ENCODE results near the gene RPS6KL1.

The RPS6KL1 gene

DNA sequence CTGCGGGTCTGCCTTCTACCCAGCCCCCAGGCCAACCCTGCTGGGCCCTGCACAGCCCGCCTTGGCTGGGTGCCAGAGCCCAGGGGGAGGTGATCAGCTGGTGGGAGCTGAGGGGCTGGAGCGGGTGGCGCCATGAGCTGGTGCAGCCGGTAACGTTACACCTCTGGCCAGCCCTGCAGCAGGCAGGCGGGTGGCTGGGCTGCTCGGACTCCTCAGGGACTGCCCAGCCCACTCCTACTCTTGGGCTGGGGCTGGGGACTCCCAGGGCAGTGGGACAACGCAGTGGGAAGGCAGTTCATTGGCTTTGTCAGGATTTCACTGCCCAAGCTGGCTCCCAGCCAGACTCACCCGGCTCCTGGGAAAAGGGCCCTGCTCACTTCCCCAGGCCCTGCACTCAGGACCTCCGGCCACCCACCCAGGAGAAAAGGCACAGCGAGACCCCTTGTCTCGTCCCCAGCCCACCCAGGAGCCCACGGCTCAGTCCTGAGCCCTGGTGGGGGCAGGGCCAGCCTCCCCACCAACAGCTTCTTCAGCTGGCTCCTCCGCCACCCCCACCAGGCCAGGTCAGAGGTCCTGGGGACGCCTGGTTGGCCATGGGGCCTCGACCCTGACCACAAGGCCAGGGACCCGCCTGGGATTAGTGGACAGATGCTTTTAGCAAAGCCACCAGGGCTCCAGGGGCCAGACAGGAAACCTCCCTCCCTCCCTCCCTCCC, 31.3 kb upstream of the RPS6KL1 start:
- H3K9me3 ChIP-seq (replicated peaks in 1 of 2; ENCODE audit: control insufficient read depth in 2 of 2, insufficient read depth in 1 of 2, low read depth in 1 of 2, low read length in 2 of 2) = no peaks in the 10 kb centered on the region
- DNase-seq (ENCODE audit: low spot score) = no peak
- no peak overlapping the region for H3K4me3 ChIP-seq (ENCODE audit: low read length in 2 of 2)
- peak overlapping the region; percentile 80 for H3K18ac ChIP-seq (ENCODE audit: low read length)
- peak overlapping the region; percentile 88 for H2AK5ac ChIP-seq (ENCODE audit: low read depth, low read length)
- H3K14ac ChIP-seq (ENCODE audit: low read length) = no peak overlapping the region
- H4K91ac ChIP-seq (ENCODE audit: low read depth, low read length, poor library complexity) = no peak overlapping the region
- H4K8ac ChIP-seq (ENCODE audit: low read depth, low read length) = no peak overlapping the region
- H2BK12ac ChIP-seq (ENCODE audit: low read length) = no peak overlapping the region
- H3K27ac ChIP-seq (replicated peaks; ENCODE audit: low read length) = no peak overlapping the region
- WGBS, 2 donors (ENCODE audit: extremely low coverage in 2 of 2, insufficient read length in 2 of 2, insufficient replicate concordance in 1 of 2) = no CpG with 5 or more reads among the region's 18 CpGs
- peaks cover 30 to 50% of the 10 kb centered on the region in 2 donors for H3K4me1 ChIP-seq (ENCODE audit: control insufficient read depth in 2 of 2, insufficient read depth in 1 of 2, low read depth in 1 of 2, low read length in 2 of 2)
- peak overlapping the region; percentile 75 for H2AFZ ChIP-seq (ENCODE audit: low read length)
- no peak overlapping the region for H2BK120ac ChIP-seq (ENCODE audit: low read depth, low read length)
- H3K4ac ChIP-seq (ENCODE audit: low read length) = no peak overlapping the region
- H3K4me2 ChIP-seq (ENCODE audit: insufficient read depth, low read length, poor library complexity, severe bottlenecking) = no peak overlapping the region
- peak overlapping the region; percentile 31 for H3K23ac ChIP-seq (ENCODE audit: low read depth, low read length, poor library complexity)
- H3K27me3 ChIP-seq (ENCODE audit: control insufficient read depth in 3 of 3, insufficient read depth in 3 of 3, low read depth in 1 of 3, low read length in 3 of 3) = peaks cover 0 to 11% (median 0%) of the 10 kb centered on the region in 3 experiments
- peaks cover 3% of the 10 kb centered on the region for H3K79me1 ChIP-seq (ENCODE audit: low read depth, low read length)
- no peak overlapping the region for H2BK5ac ChIP-seq (ENCODE audit: low read length)
- H3K9ac ChIP-seq (ENCODE audit: low read depth, low read length, poor library complexity) = no peak overlapping the region
- H2BK15ac ChIP-seq (ENCODE audit: low read length) = peak overlapping the region; percentile 72
- H3K36me3 ChIP-seq (replicated peaks in 1 of 2; ENCODE audit: control insufficient read depth in 2 of 2, insufficient read depth in 2 of 2, low read length in 2 of 2) = no peaks in the 10 kb centered on the region

DNA sequence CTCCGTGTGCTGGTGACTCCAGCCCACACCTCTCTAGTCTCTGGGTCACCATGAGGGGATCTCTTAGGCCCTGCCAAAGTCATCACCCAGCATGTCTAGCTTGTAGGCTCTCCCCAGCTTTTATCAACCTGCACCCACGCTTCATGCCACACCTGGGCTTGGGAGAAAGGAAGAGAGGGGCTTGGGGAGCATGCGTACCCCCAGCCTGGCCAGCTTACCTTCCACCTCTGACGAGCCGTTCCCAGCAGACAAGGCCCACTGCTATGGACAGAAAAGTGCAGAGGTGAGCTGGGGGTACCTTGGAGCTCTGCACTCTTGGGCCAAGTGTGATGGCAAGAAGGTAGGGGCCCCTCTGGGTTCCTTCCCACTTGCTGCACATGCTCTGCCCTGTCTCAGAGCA, 30.6 kb upstream of the RPS6KL1 start:
- Histone ChIP-seq H3K18ac (ENCODE audit: low read length) (peak overlapping the region; percentile 32), H3K23ac (ENCODE audit: low read depth, low read length, poor library complexity) (no peak overlapping the region), H3K9me3 (replicated peaks in 1 of 2; ENCODE audit: control insufficient read depth in 2 of 2, insufficient read depth in 1 of 2, low read depth in 1 of 2, low read length in 2 of 2) (no peaks in the 10 kb centered on the region), H3K4me2 (ENCODE audit: insufficient read depth, low read length, poor library complexity, severe bottlenecking) (no peak overlapping the region), H2BK12ac (ENCODE audit: low read length) (no peak overlapping the region), H3K79me1 (ENCODE audit: low read depth, low read length) (peaks cover 3% of the 10 kb centered on the region), H2BK120ac (ENCODE audit: low read depth, low read length) (no peak overlapping the region), H3K27ac (replicated peaks; ENCODE audit: low read length) (no peak overlapping the region), H4K91ac (ENCODE audit: low read depth, low read length, poor library complexity) (no peak overlapping the region), H3K4me3 (ENCODE audit: low read length in 2 of 2) (no peak overlapping the region), H2AFZ (ENCODE audit: low read length) (no peak overlapping the region), H3K4me1 (ENCODE audit: control insufficient read depth in 2 of 2, insufficient read depth in 1 of 2, low read depth in 1 of 2, low read length in 2 of 2) (peaks cover 30 to 50% of the 10 kb centered on the region in 2 donors), H3K36me3 (replicated peaks in 1 of 2; ENCODE audit: control insufficient read depth in 2 of 2, insufficient read depth in 2 of 2, low read length in 2 of 2) (no peaks in the 10 kb centered on the region), H3K27me3 (ENCODE audit: control insufficient read depth in 3 of 3, insufficient read depth in 3 of 3, low read depth in 1 of 3, low read length in 3 of 3) (peaks cover 0 to 11% (median 0%) of the 10 kb centered on the region in 3 experiments), H2BK5ac (ENCODE audit: low read length) (peak overlapping the region; percentile 9), H3K14ac (ENCODE audit: low read length) (no peak overlapping the region), H2BK15ac (ENCODE audit: low read length) (peak overlapping the region; percentile 16), H4K8ac (ENCODE audit: low read depth, low read length) (no peak overlapping the region), H3K4ac (ENCODE audit: low read length) (no peak overlapping the region), H3K9ac (ENCODE audit: low read depth, low read length, poor library complexity) (no peak overlapping the region), H2AK5ac (ENCODE audit: low read depth, low read length) (peak overlapping the region; percentile 59)
- no CpG with 5 or more reads among the region's 5 CpGs for WGBS, 2 donors (ENCODE audit: extremely low coverage in 2 of 2, insufficient read length in 2 of 2, insufficient replicate concordance in 1 of 2)
- DNase-seq (ENCODE audit: low spot score) = no peak

GRCh38 chr14:74952697-74953484, 29.8 kb upstream of the RPS6KL1 start:
- peak overlapping the region; percentile 9 for H2BK5ac ChIP-seq (ENCODE audit: low read length)
- H3K4ac ChIP-seq (ENCODE audit: low read length) = no peak overlapping the region
- no peak for DNase-seq (ENCODE audit: low spot score)
- H3K27ac ChIP-seq (replicated peaks; ENCODE audit: low read length) = no peak overlapping the region
- no peak overlapping the region for H2BK12ac ChIP-seq (ENCODE audit: low read length)
- no peak overlapping the region for H2AFZ ChIP-seq (ENCODE audit: low read length)
- H4K91ac ChIP-seq (ENCODE audit: low read depth, low read length, poor library complexity) = peak overlapping the region; percentile 11
- H3K18ac ChIP-seq (ENCODE audit: low read length) = peak overlapping the region; percentile 31
- H2BK120ac ChIP-seq (ENCODE audit: low read depth, low read length) = no peak overlapping the region
- no peak overlapping the region for H3K4me3 ChIP-seq (ENCODE audit: low read length in 2 of 2)
- H4K8ac ChIP-seq (ENCODE audit: low read depth, low read length) = no peak overlapping the region
- no peak overlapping the region for H3K23ac ChIP-seq (ENCODE audit: low read depth, low read length, poor library complexity)
- H2AK5ac ChIP-seq (ENCODE audit: low read depth, low read length) = peak overlapping the region; percentile 90
- peaks cover 30 to 50% of the 10 kb centered on the region in 2 donors for H3K4me1 ChIP-seq (ENCODE audit: control insufficient read depth in 2 of 2, insufficient read depth in 1 of 2, low read depth in 1 of 2, low read length in 2 of 2)
- H3K27me3 ChIP-seq (ENCODE audit: control insufficient read depth in 3 of 3, insufficient read depth in 3 of 3, low read depth in 1 of 3, low read length in 3 of 3) = peaks cover 0 to 11% (median 0%) of the 10 kb centered on the region in 3 experiments
- H3K36me3 ChIP-seq (replicated peaks in 1 of 2; ENCODE audit: control insufficient read depth in 2 of 2, insufficient read depth in 2 of 2, low read length in 2 of 2) = no peaks in the 10 kb centered on the region
- WGBS, 2 donors (ENCODE audit: extremely low coverage in 2 of 2, insufficient read length in 2 of 2, insufficient replicate concordance in 1 of 2) = no CpG with 5 or more reads among the region's 18 CpGs
- H3K9ac ChIP-seq (ENCODE audit: low read depth, low read length, poor library complexity) = no peak overlapping the region
- no peaks in the 10 kb centered on the region for H3K9me3 ChIP-seq (replicated peaks in 1 of 2; ENCODE audit: control insufficient read depth in 2 of 2, insufficient read depth in 1 of 2, low read depth in 1 of 2, low read length in 2 of 2)
- H3K4me2 ChIP-seq (ENCODE audit: insufficient read depth, low read length, poor library complexity, severe bottlenecking) = no peak overlapping the region
- H3K79me1 ChIP-seq (ENCODE audit: low read depth, low read length) = peaks cover 3% of the 10 kb centered on the region
- H3K14ac ChIP-seq (ENCODE audit: low read length) = no peak overlapping the region
- H2BK15ac ChIP-seq (ENCODE audit: low read length) = peak overlapping the region; percentile 92

DNA sequence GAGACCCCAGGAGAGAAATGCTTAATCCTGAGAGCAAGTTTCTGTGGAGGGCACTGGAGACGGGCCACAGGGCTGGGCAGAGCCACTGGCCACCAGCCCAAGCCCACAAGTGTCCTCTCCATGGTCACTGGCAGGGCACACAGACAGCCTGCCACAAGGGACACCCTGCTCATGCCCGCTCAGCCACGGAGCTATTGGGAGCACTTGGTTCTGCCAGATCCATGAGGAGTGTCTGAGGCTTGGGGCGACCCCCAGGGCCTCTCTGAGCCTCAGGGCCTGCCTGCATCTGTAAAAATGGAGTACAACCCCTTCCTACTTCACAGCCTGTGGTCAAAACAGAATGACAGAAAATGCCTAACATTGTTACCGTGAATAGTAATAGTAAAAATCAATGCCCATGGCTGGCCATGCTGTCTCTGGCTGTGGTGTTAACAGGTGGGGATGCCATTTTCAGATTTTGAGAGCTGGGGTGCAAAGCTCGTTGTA, 29.2 kb upstream of the RPS6KL1 start:
- DNase-seq (ENCODE audit: low spot score) = no peak
- H2AK5ac ChIP-seq (ENCODE audit: low read depth, low read length) = peak overlapping the region; percentile 90
- H4K8ac ChIP-seq (ENCODE audit: low read depth, low read length) = no peak overlapping the region
- H3K14ac ChIP-seq (ENCODE audit: low read length) = peak overlapping the region; percentile 28
- no peak overlapping the region for H2BK5ac ChIP-seq (ENCODE audit: low read length)
- H3K27me3 ChIP-seq (ENCODE audit: control insufficient read depth in 3 of 3, insufficient read depth in 3 of 3, low read depth in 1 of 3, low read length in 3 of 3) = peaks cover 0 to 11% (median 0%) of the 10 kb centered on the region in 3 experiments
- no peak overlapping the region for H3K4me3 ChIP-seq (ENCODE audit: low read length in 2 of 2)
- peak overlapping the region; percentile 92 for H2BK15ac ChIP-seq (ENCODE audit: low read length)
- no peaks in the 10 kb centered on the region for H3K9me3 ChIP-seq (replicated peaks in 1 of 2; ENCODE audit: control insufficient read depth in 2 of 2, insufficient read depth in 1 of 2, low read depth in 1 of 2, low read length in 2 of 2)
- peaks cover 3% of the 10 kb centered on the region for H3K79me1 ChIP-seq (ENCODE audit: low read depth, low read length)
- H3K23ac ChIP-seq (ENCODE audit: low read depth, low read length, poor library complexity) = no peak overlapping the region
- H3K18ac ChIP-seq (ENCODE audit: low read length) = peak overlapping the region; percentile 90
- H2BK12ac ChIP-seq (ENCODE audit: low read length) = peak overlapping the region; percentile 34
- no peak overlapping the region for H4K91ac ChIP-seq (ENCODE audit: low read depth, low read length, poor library complexity)
- H3K9ac ChIP-seq (ENCODE audit: low read depth, low read length, poor library complexity) = peak overlapping the region; percentile 12
- peaks cover 30 to 49% of the 10 kb centered on the region in 2 donors for H3K4me1 ChIP-seq (ENCODE audit: control insufficient read depth in 2 of 2, insufficient read depth in 1 of 2, low read depth in 1 of 2, low read length in 2 of 2)
- H3K27ac ChIP-seq (replicated peaks; ENCODE audit: low read length) = no peak overlapping the region
- no peak overlapping the region for H2BK120ac ChIP-seq (ENCODE audit: low read depth, low read length)
- H3K4me2 ChIP-seq (ENCODE audit: insufficient read depth, low read length, poor library complexity, severe bottlenecking) = no peak overlapping the region
- no peak overlapping the region for H3K4ac ChIP-seq (ENCODE audit: low read length)
- H2AFZ ChIP-seq (ENCODE audit: low read length) = peak overlapping the region; percentile 87
- H3K36me3 ChIP-seq (replicated peaks in 1 of 2; ENCODE audit: control insufficient read depth in 2 of 2, insufficient read depth in 2 of 2, low read length in 2 of 2) = no peaks in the 10 kb centered on the region
- WGBS, 2 donors (ENCODE audit: extremely low coverage in 2 of 2, insufficient read length in 2 of 2, insufficient replicate concordance in 1 of 2) = no CpG with 5 or more reads among the region's 6 CpGs
